DND-41 (cell line): ENCODE data around the gene PRAMEF12.

Source experiments
- EZH2 ChIP-seq: IDR thresholded peaks from 3 replicates; pipeline ENCODE4 v1.6.1; 2012; ENCODE audit warnings: borderline replicate concordance, low read depth, mild to moderate bottlenecking, moderate library complexity, low read length, inconsistent platforms; ENCODE audit not compliant: severe bottlenecking
- TF ChIP-seq, protein P1 (sequence below): IDR thresholded peaks from 2 replicates; pipeline ENCODE4 v1.5.1; 2012; ENCODE audit warnings: borderline replicate concordance, low read length, moderate library complexity, mild to moderate bottlenecking; ENCODE audit not compliant: poor library complexity, severe bottlenecking; ENCODE audit errors: extremely low read depth

GRCh38 chr1:12811409-12811784 is 37.9 kb downstream of the PRAMEF12 start:
- TF ChIP-seq, protein P1, sequence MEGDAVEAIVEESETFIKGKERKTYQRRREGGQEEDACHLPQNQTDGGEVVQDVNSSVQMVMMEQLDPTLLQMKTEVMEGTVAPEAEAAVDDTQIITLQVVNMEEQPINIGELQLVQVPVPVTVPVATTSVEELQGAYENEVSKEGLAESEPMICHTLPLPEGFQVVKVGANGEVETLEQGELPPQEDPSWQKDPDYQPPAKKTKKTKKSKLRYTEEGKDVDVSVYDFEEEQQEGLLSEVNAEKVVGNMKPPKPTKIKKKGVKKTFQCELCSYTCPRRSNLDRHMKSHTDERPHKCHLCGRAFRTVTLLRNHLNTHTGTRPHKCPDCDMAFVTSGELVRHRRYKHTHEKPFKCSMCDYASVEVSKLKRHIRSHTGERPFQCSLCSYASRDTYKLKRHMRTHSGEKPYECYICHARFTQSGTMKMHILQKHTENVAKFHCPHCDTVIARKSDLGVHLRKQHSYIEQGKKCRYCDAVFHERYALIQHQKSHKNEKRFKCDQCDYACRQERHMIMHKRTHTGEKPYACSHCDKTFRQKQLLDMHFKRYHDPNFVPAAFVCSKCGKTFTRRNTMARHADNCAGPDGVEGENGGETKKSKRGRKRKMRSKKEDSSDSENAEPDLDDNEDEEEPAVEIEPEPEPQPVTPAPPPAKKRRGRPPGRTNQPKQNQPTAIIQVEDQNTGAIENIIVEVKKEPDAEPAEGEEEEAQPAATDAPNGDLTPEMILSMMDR = no peak
- TF ChIP-seq EZH2 = no peak
